KBM-7 (cell line): Measurements from ENCODE around the gene ANKFY1.
"Not testable (repeated sequence)": the region's sequence is repeated elsewhere in the genome, so short reads cannot be mapped to it uniquely, and the experiment has no call there.

Source experiments
- DNase-seq: peaks from one replicate; pipeline ENCODE4 v3.0.0-alpha.2; 2015
- in situ Hi-C: fragments of 300-500 bp; cut with MboI; formaldehyde crosslinking; loops from 2 replicates; pipeline ENCODE4 v1.14.3; 2020; ENCODE audit warnings: low sequenced_read_pairs, low pct_unique_long_range_greater_than_20kb, mixed read lengths

Gene ANKFY1

GRCh38 chr17:4142107-4142900, 121.5 kb downstream of the ANKFY1 start:
- in situ Hi-C loops = no loop called here
- DNase-seq = no peak

GRCh38 chr17:4140125-4140524, 123.7 kb downstream of the ANKFY1 start:
- no peak for DNase-seq
- in situ Hi-C loops = no loop called here

- DNase-seq, in situ Hi-C loops: not testable (repeated sequence)
Measured at GRCh38 chr17:4138906-4139526, 124.8 kb downstream of the ANKFY1 start.

GRCh38 chr17:4136373-4136772, 127.4 kb downstream of the ANKFY1 start:
- in situ Hi-C loops = no loop called here
- no peak for DNase-seq

GRCh38 chr17:4135489-4135888, 128.3 kb downstream of the ANKFY1 start:
- in situ Hi-C loops = no loop called here
- DNase-seq = no peak

GRCh38 chr17:4134721-4135120, 129.1 kb downstream of the ANKFY1 start:
- no peak for DNase-seq
- in situ Hi-C loops = no loop called here

GRCh38 chr17:4130715-4131114, 133.1 kb downstream of the ANKFY1 start:
- DNase-seq = peak; percentile 86
- in situ Hi-C loops = no loop called here

- in situ Hi-C loops = no loop called here
- no peak for DNase-seq
Measured at GRCh38 chr17:4127555-4127954, 136.2 kb downstream of the ANKFY1 start.

- in situ Hi-C loops = no loop called here
- no peak for DNase-seq
Measured at GRCh38 chr17:4125552-4125951, 138.2 kb downstream of the ANKFY1 start.

GRCh38 chr17:4124999-4125398, 138.8 kb downstream of the ANKFY1 start:
- in situ Hi-C loops = no loop called here
- DNase-seq = no peak

GRCh38 chr17:4120332-4120731, 143.4 kb downstream of the ANKFY1 start:
- in situ Hi-C loops = no loop called here
- no peak for DNase-seq

GRCh38 chr17:4119299-4119698, 144.5 kb downstream of the ANKFY1 start:
- no peak for DNase-seq
- in situ Hi-C loops = no loop called here

- no peak for DNase-seq
- in situ Hi-C loops = no loop called here
Measured at GRCh38 chr17:4118015-4118743, 145.6 kb downstream of the ANKFY1 start.

- in situ Hi-C loops = no loop called here
- DNase-seq = no peak
Measured at GRCh38 chr17:4116516-4116915, 147.3 kb downstream of the ANKFY1 start.
